Thyroid gland (tissue), 4 donors: ENCODE measurements around the gene TRIM17. TPM values are rescaled to one million over a fixed set of nuclear protein-coding genes. Genes with fewer than 3 reads are reported as not detected.

Experiments used
- DNase-seq, 2 donors: peaks; one replicate each; pipeline ENCODE4 v3.0.0-alpha.2; 2019
- H3K27ac ChIP-seq, 3 donors: fragments of 200-600 bp; sonication (generic); 1 replicate in 2 of 3; 2 replicates in 1 of 3; pipeline ENCODE4 v1.5.1; 2016 to 2019; ENCODE audit warnings: mild to moderate bottlenecking in 1 of 3, moderate library complexity in 1 of 3
- H3K27me3 ChIP-seq: fragments of 200-600 bp; sonication (generic); one replicate; pipeline ENCODE4 v1.5.1; 2019
- H3K36me3 ChIP-seq, 2 donors: fragments of 200-600 bp; sonication (generic); one replicate each; pipeline ENCODE4 v1.5.1; 2016 to 2019
- H3K4me1 ChIP-seq, 2 donors: fragments of 200-600 bp; sonication (generic); one replicate each; pipeline ENCODE4 v1.5.1; 2017 to 2019
- H3K4me3 ChIP-seq, 3 donors: fragments of 200-600 bp; sonication (generic); replicated peaks in 1 of 3; 1 replicate in 2 of 3; 2 replicates in 1 of 3; pipeline ENCODE4 v1.5.1; 2016; ENCODE audit warnings: mild to moderate bottlenecking in 1 of 3
- H3K9me3 ChIP-seq: fragments of 200-600 bp; sonication (generic); one replicate; pipeline ENCODE4 v1.5.1; 2017
- CTCF ChIP-seq, 6 experiments: fragments of 200-600 bp in 3 of 6; fragments of 450-650 bp in 3 of 6; sonication (generic) in 3 of 6; IDR thresholded peaks; one replicate each; pipeline ENCODE4 v1.5.1; 2016 to 2019; ENCODE audit warnings: antibody characterized with exemption in 6 of 6, mild to moderate bottlenecking in 2 of 6, inconsistent platforms in 1 of 6, moderate library complexity in 1 of 6
- POLR2A ChIP-seq, 2 donors: fragments of 450-650 bp; IDR thresholded peaks; one replicate each; pipeline ENCODE4 v1.6.1; 2017; ENCODE audit warnings: antibody characterized with exemption in 2 of 2, mild to moderate bottlenecking in 2 of 2, moderate library complexity in 1 of 2
- WGBS, 2 donors: methylation state at CpG; one replicate each; pipeline ENCODE4 v1.1.5; 2017; 5-methylcytosine and 5-hydroxymethylcytosine counted together
- intact Hi-C: fragments of 100-400 bp; cut with DNase I; formaldehyde crosslinking; loops from one replicate; pipeline ENCODE4 v1.15.1; 2023
- total RNA-seq, 4 donors: library from RNA; depleted of rRNA; stranded (reverse); fragments of >200 nt; gene quantifications; one replicate each; pipeline ENCODE4 v1.2.3, GENCODE V29; 2016

Gene TRIM17
- total RNA-seq, 4 donors from 2014 or later, result 1.3 to 2.8 (median 2.8) TPM; not detected in 1

DNA sequence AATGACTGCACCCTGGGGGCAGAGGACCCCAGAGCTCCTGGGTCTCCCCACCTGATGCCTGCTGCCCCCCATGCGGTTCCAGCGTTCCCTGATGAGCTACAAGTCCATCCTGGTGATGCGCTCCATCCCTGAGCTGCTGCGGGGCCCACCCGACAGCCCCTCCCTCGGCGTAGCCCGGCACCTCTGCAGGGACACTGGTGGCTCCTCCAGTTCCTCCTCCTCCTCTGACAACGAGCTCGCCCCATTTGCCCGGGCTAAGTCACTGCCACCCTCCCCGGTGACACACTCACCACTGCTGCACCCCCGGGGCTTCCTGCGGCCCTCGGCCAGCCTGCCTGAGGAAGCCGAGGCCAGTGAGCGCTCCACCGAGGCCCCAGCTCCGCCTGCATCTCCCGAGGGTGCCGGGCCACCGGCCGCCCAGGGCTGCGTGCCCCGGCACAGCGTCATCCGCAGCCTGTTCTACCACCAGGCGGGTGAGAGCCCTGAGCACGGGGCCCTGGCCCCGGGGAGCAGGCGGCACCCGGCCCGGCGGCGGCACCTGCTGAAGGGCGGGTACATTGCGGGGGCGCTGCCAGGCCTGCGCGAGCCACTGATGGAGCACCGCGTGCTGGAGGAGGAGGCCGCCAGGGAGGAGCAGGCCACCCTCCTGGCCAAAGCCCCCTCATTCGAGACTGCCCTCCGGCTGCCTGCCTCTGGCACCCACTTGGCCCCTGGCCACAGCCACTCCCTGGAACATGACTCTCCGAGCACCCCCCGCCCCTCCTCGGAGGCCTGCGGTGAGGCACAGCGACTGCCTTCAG, 45.5 kb downstream of the TRIM17 start:
- Histone ChIP-seq H3K4me1 (peaks cover 14 to 47% of the 10 kb centered on the region in 2 donors), H3K27ac (no peak overlapping the region), H3K36me3 (no peaks in the 10 kb centered on the region), H3K27me3 (no peaks in the 10 kb centered on the region), H3K4me3 (no peak overlapping the region), H3K9me3 (no peaks in the 10 kb centered on the region)
- TF ChIP-seq POLR2A (IDR thresholded peaks at IDR 0.05) (no peak), CTCF (IDR thresholded peaks at IDR 0.05) (no peak)
- intact Hi-C loops, result loop anchor here (10.0 kb wide), 2 partner anchors 114 to 156 kb away; partner anchors contain the start of gene RNF187
- peak; percentile 41 to 49 for DNase-seq
- WGBS, 2 donors, result 78% methylated on average over 25 of the region's 50 CpGs; no CpG with 5 or more reads in 1 of the 2 donors

GRCh38 chr1:228370439-228370940, 46.2 kb downstream of the TRIM17 start:
- Histone ChIP-seq H3K9me3 (no peaks in the 10 kb centered on the region), H3K27me3 (no peaks in the 10 kb centered on the region), H3K27ac (no peak overlapping the region), H3K4me3 (no peak overlapping the region), H3K36me3 (no peaks in the 10 kb centered on the region), H3K4me1 (peaks cover 14 to 47% of the 10 kb centered on the region in 2 donors)
- peak in 1 of 2 donors; percentile 2 for DNase-seq
- intact Hi-C loops, result loop anchor here (10.0 kb wide), 2 partner anchors 114 to 156 kb away; partner anchors contain the start of gene RNF187
- TF ChIP-seq CTCF (IDR thresholded peaks at IDR 0.05) (no peak), POLR2A (IDR thresholded peaks at IDR 0.05) (no peak)
- 62 to 68% methylated on average over 9 to 10 of the region's 10 CpGs for WGBS, 2 donors

DNA sequence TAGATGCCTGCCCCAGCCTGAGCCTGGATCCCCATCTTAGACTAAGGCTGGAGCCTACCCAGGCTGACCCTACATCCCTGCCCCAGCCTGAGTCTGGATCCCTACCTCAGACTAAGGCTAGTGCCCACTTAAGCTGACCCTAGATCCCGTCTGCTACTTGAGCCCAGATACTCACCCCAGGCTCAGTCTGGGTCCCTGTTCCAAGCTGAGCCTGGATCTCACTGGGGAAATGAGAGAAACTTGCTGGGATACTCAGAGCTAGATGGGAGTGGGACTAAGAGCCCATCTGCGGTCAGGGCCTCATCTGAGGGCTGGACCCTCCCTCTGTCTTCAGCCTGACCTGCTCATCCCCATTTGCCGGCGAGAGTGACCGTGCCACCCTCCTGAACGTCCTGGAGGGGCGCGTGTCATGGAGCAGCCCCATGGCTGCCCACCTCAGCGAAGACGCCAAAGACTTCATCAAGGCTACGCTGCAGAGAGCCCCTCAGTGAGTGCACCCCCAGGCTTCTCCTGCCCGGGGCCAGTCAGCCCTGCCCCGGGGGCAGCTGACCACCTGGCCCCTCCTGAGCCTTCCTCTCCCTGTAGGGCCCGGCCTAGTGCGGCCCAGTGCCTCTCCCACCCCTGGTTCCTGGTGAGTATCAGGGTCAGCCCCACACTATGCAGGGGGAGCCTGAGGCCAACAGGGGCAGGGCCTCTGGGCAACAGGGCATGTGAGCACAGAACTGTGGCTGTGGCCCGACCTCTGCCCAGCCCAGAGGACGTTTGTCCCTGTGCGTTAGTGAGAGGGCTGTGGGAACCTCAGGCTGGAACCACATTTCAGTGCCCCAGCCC, 46.8 kb downstream of the TRIM17 start:
- no peaks in the 10 kb centered on the region for H3K36me3 ChIP-seq
- H3K27ac ChIP-seq, result no peak overlapping the region
- TF ChIP-seq CTCF (IDR thresholded peaks at IDR 0.05) (no peak), POLR2A (IDR thresholded peaks at IDR 0.05) (no peak)
- H3K4me3 ChIP-seq, result no peak overlapping the region
- H3K4me1 ChIP-seq, result peaks cover 10 to 40% of the 10 kb centered on the region in 2 donors
- no peaks in the 10 kb centered on the region for H3K9me3 ChIP-seq
- 86 to 92% methylated on average over 9 to 16 of the region's 18 CpGs for WGBS, 2 donors
- peak in 1 of 2 donors; percentile 1 for DNase-seq
- H3K27me3 ChIP-seq, result no peaks in the 10 kb centered on the region
- intact Hi-C loops, result loop anchor here (10.0 kb wide), 2 partner anchors 115 to 155 kb away; partner anchors contain the start of gene RNF187

DNA sequence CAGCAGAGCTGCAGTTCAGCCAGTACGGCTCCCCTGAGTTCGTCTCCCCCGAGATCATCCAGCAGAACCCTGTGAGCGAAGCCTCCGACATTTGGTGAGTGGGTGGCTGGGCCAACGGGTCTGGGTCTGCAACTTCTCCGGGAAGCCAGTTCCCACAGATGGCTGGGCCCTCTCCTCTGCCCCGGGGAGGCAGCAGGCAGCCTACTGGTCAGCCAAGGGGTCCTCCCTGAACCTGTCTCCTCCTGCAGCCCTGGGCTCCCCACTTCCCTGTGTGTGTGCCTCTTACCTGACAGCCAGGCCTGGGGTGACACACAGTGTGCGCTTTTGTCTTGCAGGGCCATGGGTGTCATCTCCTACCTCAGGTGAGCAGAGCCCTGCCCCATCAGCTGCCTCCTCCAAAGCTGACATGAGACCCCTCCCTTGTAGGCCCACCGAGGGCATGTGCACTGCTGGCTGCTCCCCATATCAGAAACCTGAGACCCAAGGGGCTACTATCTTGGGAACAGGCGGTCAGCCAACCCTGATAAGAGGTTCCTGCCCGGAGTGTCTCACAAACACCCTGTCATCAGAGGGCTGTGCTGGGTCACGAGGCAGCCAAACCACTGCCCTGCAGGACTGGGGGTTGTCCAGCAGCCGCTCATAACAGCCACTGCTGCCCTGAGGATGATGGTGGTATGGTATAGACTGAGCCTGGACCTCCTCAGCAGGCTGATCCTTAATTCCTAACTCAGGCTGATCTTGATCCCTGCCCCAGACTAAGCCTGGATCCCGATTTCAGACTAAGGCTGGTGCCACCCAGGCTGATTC, 47.7 kb downstream of the TRIM17 start:
- Histone ChIP-seq H3K27me3 (no peaks in the 10 kb centered on the region), H3K4me3 (no peak overlapping the region), H3K27ac (no peak overlapping the region), H3K9me3 (no peaks in the 10 kb centered on the region), H3K4me1 (peaks cover 10 to 34% of the 10 kb centered on the region in 2 donors), H3K36me3 (no peaks in the 10 kb centered on the region)
- DNase-seq, result peak in 1 of 2 donors; percentile 2
- 75 to 79% methylated on average over 5 to 7 of the region's 15 CpGs for WGBS, 2 donors
- intact Hi-C loops, result no loop called here
- TF ChIP-seq CTCF (IDR thresholded peaks at IDR 0.05) (no peak), POLR2A (IDR thresholded peaks at IDR 0.05) (no peak)
